ENCODE data around the gene LSP1. TPM values are rescaled to one million over a fixed set of nuclear protein-coding genes. Genes with fewer than 3 reads are reported as not detected.

Gene LSP1
- total RNA-seq, 1 donor from 2014 or later, result not detected

GRCh38 chr11:1913271-1914060 lies 60.6 kb downstream of the LSP1 start:
- TF ChIP-seq CTCF (IDR thresholded peaks at IDR 0.05; ENCODE audit: unreplicated experiment), result no peak
- no peak overlapping the region for H3K27ac Mint-ChIP-seq
- H3K4me3 Mint-ChIP-seq (ENCODE audit: low read depth), result no peak overlapping the region
- no peak for DNase-seq (ENCODE audit: low spot score, unreplicated experiment)
- H3K9me3 Mint-ChIP-seq (ENCODE audit: low read depth), result no peaks in the 10 kb centered on the region
- H3K4me1 Mint-ChIP-seq (ENCODE audit: low read depth), result peaks cover 2% of the 10 kb centered on the region
- H3K36me3 Mint-ChIP-seq (ENCODE audit: insufficient read depth), result no peaks in the 10 kb centered on the region
- H3K27me3 Mint-ChIP-seq, result peaks cover 29% of the 10 kb centered on the region

- H3K4me1 Mint-ChIP-seq (ENCODE audit: low read depth), result no peaks in the 10 kb centered on the region
- no peak overlapping the region for H3K27ac Mint-ChIP-seq
- peaks cover 23% of the 10 kb centered on the region for H3K27me3 Mint-ChIP-seq
- H3K36me3 Mint-ChIP-seq (ENCODE audit: insufficient read depth), result no peaks in the 10 kb centered on the region
- no peaks in the 10 kb centered on the region for H3K9me3 Mint-ChIP-seq (ENCODE audit: low read depth)
- no peak overlapping the region for H3K4me3 Mint-ChIP-seq (ENCODE audit: low read depth)
- no peak for DNase-seq (ENCODE audit: low spot score, unreplicated experiment)
- TF ChIP-seq CTCF (IDR thresholded peaks at IDR 0.05; ENCODE audit: unreplicated experiment), result no peak
These were observed 62.9 kb downstream of the LSP1 start for GRCh38 chr11:1915795-1916131.

GRCh38 chr11:1916132-1916985 lies 63.5 kb downstream of the LSP1 start:
- Mint-ChIP-seq H3K4me3 (ENCODE audit: low read depth) (no peak overlapping the region), H3K27me3 (peaks cover 20% of the 10 kb centered on the region), H3K4me1 (ENCODE audit: low read depth) (no peaks in the 10 kb centered on the region), H3K27ac (no peak overlapping the region), H3K9me3 (ENCODE audit: low read depth) (no peaks in the 10 kb centered on the region), H3K36me3 (ENCODE audit: insufficient read depth) (no peaks in the 10 kb centered on the region)
- no peak for DNase-seq (ENCODE audit: low spot score, unreplicated experiment)
- no peak for TF ChIP-seq CTCF (IDR thresholded peaks at IDR 0.05; ENCODE audit: unreplicated experiment)

GRCh38 chr11:1916986-1917522 lies 64.2 kb downstream of the LSP1 start:
- TF ChIP-seq CTCF (IDR thresholded peaks at IDR 0.05; ENCODE audit: unreplicated experiment), result no peak
- DNase-seq (ENCODE audit: low spot score, unreplicated experiment), result no peak
- Mint-ChIP-seq H3K4me3 (ENCODE audit: low read depth) (no peak overlapping the region), H3K4me1 (ENCODE audit: low read depth) (no peaks in the 10 kb centered on the region), H3K27me3 (peaks cover 23% of the 10 kb centered on the region), H3K9me3 (ENCODE audit: low read depth) (no peaks in the 10 kb centered on the region), H3K27ac (no peak overlapping the region), H3K36me3 (ENCODE audit: insufficient read depth) (no peaks in the 10 kb centered on the region)

Measured in progenitor cell of endocrine pancreas (in vitro differentiated cells).